HepG2 (cell line): ENCODE results near the gene METRNL. TPM values are rescaled to one million over a fixed set of nuclear protein-coding genes. Genes with fewer than 3 reads are reported as not detected.

Experiments
- ATAC-seq: fragments of 200-7000 bp; cut with Tn5 transposase; 3 replicates; pipeline ENCODE4 v1.9.1; 2020; ENCODE audit warnings: mild to moderate bottlenecking, moderate library complexity
- BruUV-seq: library from RNA; stranded (reverse); fragments of 400-500 nt; replicated peaks from 2 replicates; lab custom pipeline; 2021; lab: Mats Ljungman, UMichigan
- CTCF ChIA-PET: fragments of 300-600 bp; formaldehyde crosslinking; extraction: SDS; loops from one replicate; lab custom pipeline; 2021; ENCODE audit warnings: low total read pairs, inconsistent platforms, low intra/inter-chr PET ratio; lab: Yijun Ruan, JAX
- POLR2A ChIA-PET: fragments of 350-600 bp; sonication (Branson Sonifier 250); formaldehyde crosslinking; loops from one replicate; lab custom pipeline; 2020; ENCODE audit warnings: antibody characterized with exemption, inconsistent platforms; lab: Yijun Ruan, JAX
- DNase-seq: peaks from one replicate; pipeline ENCODE4 v3.0.0-alpha.2; 2015; ENCODE audit warnings: low spot score
- FAIRE-seq: peaks from 3 replicates; lab custom pipeline; 2011; peaks lifted over from hg19 to GRCh38; lab: Jason Lieb, UNC
- H2AFZ ChIP-seq: one replicate; pipeline ENCODE4 v1.6.1; 2011; ENCODE audit warnings: low read length, inconsistent platforms
- H3K27ac ChIP-seq: fragments of 300-600 bp; 3 replicates; pipeline ENCODE4 v1.8.0; 2011; ENCODE audit warnings: mixed run types, mild to moderate bottlenecking, mixed read lengths, low read length, inconsistent platforms; ENCODE audit not compliant: insufficient read depth; ENCODE audit errors: extremely low read length
- H3K27me3 ChIP-seq, 2 experiments: fragments of 200-600 bp in 1 of 2; 2 replicates in 1 of 2; 3 replicates in 1 of 2; pipeline versions ENCODE4 v1.6.0 to v1.8.0; 2011; ENCODE audit warnings: low read length in 2 of 2, mild to moderate bottlenecking in 2 of 2, moderate library complexity in 2 of 2, inconsistent platforms in 1 of 2; ENCODE audit not compliant: insufficient read depth in 2 of 2, control insufficient read depth in 1 of 2
- H3K36me3 ChIP-seq, 2 experiments: fragments of 200-600 bp in 1 of 2; replicated peaks in 1 of 2; 2 replicates in 1 of 2; 3 replicates in 1 of 2; pipeline versions ENCODE4 v1.5.1 to v1.8.0; 2011; ENCODE audit warnings: low read length in 2 of 2, inconsistent platforms in 1 of 2; ENCODE audit not compliant: insufficient read depth in 2 of 2, control insufficient read depth in 1 of 2
- H3K4me1 ChIP-seq: 2 replicates; pipeline ENCODE4 v1.5.1; 2012; ENCODE audit warnings: low read length, inconsistent platforms; ENCODE audit not compliant: insufficient read depth
- H3K4me2 ChIP-seq: 2 replicates; pipeline ENCODE4 v1.6.0; 2011; ENCODE audit warnings: low read depth, low read length, inconsistent platforms
- H3K4me3 ChIP-seq, 3 experiments: fragments of 200-600 bp in 1 of 3; sonication (generic), shearing (Covaris generic) in 1 of 3; replicated peaks in 1 of 3; 2 replicates each; pipeline ENCODE4 v1.5.1; 2011 to 2016; ENCODE audit warnings: low read length in 3 of 3, inconsistent platforms in 2 of 3, low read depth in 2 of 3, mild to moderate bottlenecking in 2 of 3, control low read depth in 1 of 3, mixed read lengths in 1 of 3; ENCODE audit not compliant: insufficient read depth in 1 of 3
- H3K79me2 ChIP-seq: one replicate; pipeline ENCODE4 v1.6.1; 2011; ENCODE audit warnings: low read length, inconsistent platforms; ENCODE audit not compliant: insufficient read depth
- H3K9ac ChIP-seq: 2 replicates; pipeline ENCODE4 v1.6.0; 2011; ENCODE audit warnings: mild to moderate bottlenecking, low read depth, low read length, inconsistent platforms; ENCODE audit not compliant: insufficient read depth
- H3K9me3 ChIP-seq: 2 replicates; pipeline ENCODE4 v1.5.1; 2012; ENCODE audit warnings: mild to moderate bottlenecking, low read length
- H4K20me1 ChIP-seq: 2 replicates; pipeline ENCODE4 v1.6.0; 2011; ENCODE audit warnings: inconsistent platforms, mild to moderate bottlenecking, low read length, moderate library complexity; ENCODE audit not compliant: insufficient read depth
- CBX2 ChIP-seq, 2 experiments: fragments of 200-600 bp in 1 of 2; sonication (generic); formaldehyde crosslinking in 1 of 2; IDR thresholded peaks; 2 replicates each; pipeline versions ENCODE4 v1.7.0 to v1.8.1; 2018 to 2022; ENCODE audit warnings: low read depth in 2 of 2, low read length in 1 of 2, mild to moderate bottlenecking in 1 of 2, missing genetic modification reagents in 1 of 2
- HNRNPL ChIP-seq: fragments of 200-400 bp; formaldehyde crosslinking; IDR thresholded peaks from 2 replicates; pipeline ENCODE4 v1.6.1; 2017; ENCODE audit warnings: mild to moderate bottlenecking, low read depth, low read length
- NFE2 ChIP-seq: sonication (generic); formaldehyde crosslinking; IDR thresholded peaks from 2 replicates; pipeline ENCODE4 v1.4.0; 2020; ENCODE audit warnings: missing genetic modification reagents
- PTBP1 ChIP-seq: fragments of 200-400 bp; formaldehyde crosslinking; IDR thresholded peaks from 2 replicates; pipeline ENCODE4 v1.6.1; 2018; ENCODE audit warnings: low read length, low read depth; ENCODE audit not compliant: poor library complexity, severe bottlenecking
- TRAFD1 ChIP-seq: sonication (generic); formaldehyde crosslinking; IDR thresholded peaks from 2 replicates; pipeline ENCODE4 v1.5.1; 2020; ENCODE audit warnings: missing genetic modification reagents, mild to moderate bottlenecking, borderline replicate concordance
- ZNF570 ChIP-seq: sonication (generic); formaldehyde crosslinking; IDR thresholded peaks from 2 replicates; pipeline ENCODE4 v1.4.0; 2020; ENCODE audit warnings: mild to moderate bottlenecking, missing genetic modification reagents, borderline replicate concordance
- ZNF572 ChIP-seq: sonication (generic); formaldehyde crosslinking; IDR thresholded peaks from 2 replicates; pipeline ENCODE4 v1.5.1; 2020; ENCODE audit warnings: mild to moderate bottlenecking, missing genetic modification reagents
- WGBS: methylation state at CpG from one replicate; pipeline ENCODE4 v1.1.6; 2017; ENCODE audit warnings: low lambda C conversion rate; 5-methylcytosine and 5-hydroxymethylcytosine counted together
- in situ Hi-C: cut with HindIII; loops from 2 replicates; pipeline ENCODE4 v1.10.0; 2017; ENCODE audit warnings: low pct_unique_long_range_greater_than_20kb; ENCODE audit not compliant: extremely low pct_ligation_motif_present
- intact Hi-C: fragments of 100-400 bp; cut with micrococcal nuclease; formaldehyde crosslinking; loops from one replicate; pipeline ENCODE4 v1.10.0; 2022; ENCODE audit not compliant: unreplicated experiment
- polyA plus RNA-seq, 8 experiments: library from polyadenylated mRNA; depleted of rRNA in 3 of 8; stranded (reverse) in 7 of 8; unstranded in 1 of 8; fragments of >200 nt; fragmentation: Illumina TruSeq in 4 of 8; extraction: Trizol in 4 of 8; gene quantifications; 2 replicates each; pipeline versions ENCODE4 v1.2.1 to v1.2.3, GENCODE V29; 2011 to 2016; ENCODE audit warnings: low read depth in 4 of 8, missing spikeins in 1 of 8, mixed read lengths in 1 of 8; ENCODE audit not compliant: insufficient read depth in 1 of 8
- total RNA-seq, 5 experiments: library from RNA; depleted of rRNA; stranded (reverse); fragments of >200 nt; fragmentation: Illumina TruSeq; extraction: Trizol; gene quantifications; 2 replicates each; pipeline ENCODE4 v1.2.3, GENCODE V29; 2016; ENCODE audit warnings: low read depth in 1 of 5
- TF ChIP-seq, protein P1 (sequence below): sonication (generic); formaldehyde crosslinking; IDR thresholded peaks from 2 replicates; pipeline ENCODE4 v1.8.0; 2022; ENCODE audit warnings: mild to moderate bottlenecking, missing genetic modification reagents; ENCODE audit not compliant: insufficient replicate concordance
- TF ChIP-seq, protein P2 (sequence below): sonication (generic); IDR thresholded peaks from 2 replicates; pipeline ENCODE4 v1.6.1; 2016; ENCODE audit warnings: low read depth, borderline replicate concordance
- TF ChIP-seq, protein P3 (sequence below): sonication (generic); formaldehyde crosslinking; IDR thresholded peaks from 2 replicates; pipeline ENCODE4 v1.4.0; 2020; ENCODE audit warnings: missing genetic modification reagents

Gene METRNL
- total and polyA plus RNA-seq, 2 of the 13 experiments (the other 11 are each of a cell fraction or from before 2014, with no cell fraction given) = 0.66 to 0.84 TPM

DNA sequence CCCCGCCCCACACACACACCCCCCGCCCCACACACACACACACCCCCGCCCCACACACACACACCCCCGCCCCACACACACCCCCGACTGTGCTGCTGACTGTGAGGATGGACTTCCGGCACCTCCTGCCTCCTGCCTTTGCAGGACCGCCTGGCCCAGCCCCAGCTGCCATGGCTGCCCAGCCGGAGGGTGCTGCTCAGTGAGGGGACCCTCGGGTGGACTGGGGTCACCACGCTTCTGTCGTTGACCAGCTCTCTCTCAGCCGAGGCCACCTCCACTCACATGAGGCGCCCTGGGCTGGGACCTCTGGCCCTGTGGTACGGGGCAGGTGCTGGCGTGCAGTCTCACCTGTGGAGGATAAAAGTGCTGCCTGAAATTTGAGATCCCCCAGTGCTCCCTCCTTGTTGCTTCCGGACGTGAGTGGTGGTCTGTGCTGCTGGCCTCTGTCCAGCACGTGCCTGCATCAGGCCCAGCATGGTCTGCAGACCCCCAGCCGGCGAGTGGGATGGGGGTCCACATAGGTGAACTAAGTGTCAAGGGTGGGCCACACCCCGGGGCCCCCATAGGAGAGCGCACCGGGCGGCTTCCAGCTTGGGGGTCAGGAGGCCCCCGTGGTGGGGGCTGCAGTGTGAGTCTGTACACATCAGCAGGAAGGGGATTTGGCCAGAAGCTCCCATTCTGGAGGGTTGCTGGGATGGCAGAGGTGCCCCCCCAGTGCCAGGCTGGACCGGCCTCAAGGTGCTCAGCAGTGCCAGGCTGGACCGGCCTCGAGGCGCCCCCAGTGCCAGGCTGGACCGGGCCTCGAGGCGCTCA is 11.2 kb downstream of the METRNL start (continued):
- TF ChIP-seq, protein P1, sequence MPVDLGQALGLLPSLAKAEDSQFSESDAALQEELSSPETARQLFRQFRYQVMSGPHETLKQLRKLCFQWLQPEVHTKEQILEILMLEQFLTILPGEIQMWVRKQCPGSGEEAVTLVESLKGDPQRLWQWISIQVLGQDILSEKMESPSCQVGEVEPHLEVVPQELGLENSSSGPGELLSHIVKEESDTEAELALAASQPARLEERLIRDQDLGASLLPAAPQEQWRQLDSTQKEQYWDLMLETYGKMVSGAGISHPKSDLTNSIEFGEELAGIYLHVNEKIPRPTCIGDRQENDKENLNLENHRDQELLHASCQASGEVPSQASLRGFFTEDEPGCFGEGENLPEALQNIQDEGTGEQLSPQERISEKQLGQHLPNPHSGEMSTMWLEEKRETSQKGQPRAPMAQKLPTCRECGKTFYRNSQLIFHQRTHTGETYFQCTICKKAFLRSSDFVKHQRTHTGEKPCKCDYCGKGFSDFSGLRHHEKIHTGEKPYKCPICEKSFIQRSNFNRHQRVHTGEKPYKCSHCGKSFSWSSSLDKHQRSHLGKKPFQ (CRISPR knock-in tag) = no peak
- TF ChIP-seq HNRNPL = 0 out of 2 replicates have a peak, but pooled peaks have one; percentile 69

DNA sequence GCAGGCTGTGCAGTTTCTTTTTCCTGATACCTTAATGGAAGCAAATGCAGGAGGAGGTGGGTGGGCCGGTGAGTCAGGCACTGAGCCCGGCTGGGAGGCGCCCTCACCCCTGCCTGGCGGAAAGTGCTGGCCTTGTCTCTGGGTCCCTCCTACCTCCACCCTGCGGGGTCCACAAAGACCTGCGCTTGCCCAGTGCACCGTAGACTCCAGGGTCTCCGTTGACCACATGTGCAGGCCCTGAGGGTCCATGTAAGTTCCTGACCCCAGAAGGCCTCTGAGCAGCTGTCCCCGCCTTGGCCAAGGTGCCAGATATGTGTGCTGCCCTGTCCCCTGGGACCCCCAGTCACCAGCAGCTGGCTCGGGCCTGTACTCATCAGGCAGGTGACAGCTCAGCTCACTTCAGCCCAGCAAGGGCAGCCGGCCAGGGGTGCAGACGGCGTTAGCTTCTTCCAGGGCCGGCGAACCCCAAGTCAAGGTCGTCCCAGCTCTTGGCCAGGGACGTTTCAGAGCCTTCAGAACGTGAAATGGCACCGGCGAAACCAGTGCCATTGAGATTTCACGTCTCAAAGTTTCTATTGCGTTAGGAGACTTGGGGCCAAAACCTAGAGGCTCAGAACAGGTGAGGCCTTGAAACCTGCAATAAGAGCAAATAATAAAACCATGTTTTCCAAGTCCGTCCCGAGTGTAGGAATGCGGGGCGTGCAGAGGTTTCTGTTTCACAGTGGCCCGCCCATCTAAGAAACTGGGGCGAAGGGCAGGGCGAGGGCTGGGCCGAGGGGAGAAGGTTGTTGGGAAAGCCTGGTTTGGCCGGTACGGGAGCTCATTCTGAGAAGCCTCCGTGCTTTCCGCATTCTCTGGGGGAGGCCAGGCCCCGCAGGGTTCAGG is 12.1 kb downstream of the METRNL start:
- intact Hi-C loops (no loop called here), in situ Hi-C loops (no loop called here)
- FAIRE-seq = no peak
- Histone ChIP-seq H4K20me1 (peaks cover 4% of the 10 kb centered on the region; the same call in 1 of the 2 replicates), H3K27ac (no peak overlapping the region), H3K4me2 (peak overlapping the region; percentile 58), H3K4me1 (peaks cover 16% of the 10 kb centered on the region), H3K9ac (no peak overlapping the region; the same call in 1 of the 2 replicates), H3K79me2 (no peaks in the 10 kb centered on the region), H3K9me3 (no peaks in the 10 kb centered on the region), H3K4me3 (peak overlapping the region in 1 of 3 experiments; percentile 20; a peak in 1 of 6 replicates), H3K36me3 (no peaks in the 10 kb centered on the region), H3K27me3 (peaks cover 10 to 43% of the 10 kb centered on the region in 2 experiments; a peak in 4 of 5 replicates), H2AFZ (no peak overlapping the region)
- DNase-seq = peak; percentile 46
- peak; percentile 46 for ATAC-seq
- BruUV-seq = no TSS peak
- CTCF ChIA-PET = no interaction called here
- 15% methylated on average over 22 of the region's 35 CpGs for WGBS
- POLR2A ChIA-PET = no interaction called here
- no peak for TF ChIP-seq ZNF570 (CRISPR knock-in tag)
- TF ChIP-seq, protein P2, sequence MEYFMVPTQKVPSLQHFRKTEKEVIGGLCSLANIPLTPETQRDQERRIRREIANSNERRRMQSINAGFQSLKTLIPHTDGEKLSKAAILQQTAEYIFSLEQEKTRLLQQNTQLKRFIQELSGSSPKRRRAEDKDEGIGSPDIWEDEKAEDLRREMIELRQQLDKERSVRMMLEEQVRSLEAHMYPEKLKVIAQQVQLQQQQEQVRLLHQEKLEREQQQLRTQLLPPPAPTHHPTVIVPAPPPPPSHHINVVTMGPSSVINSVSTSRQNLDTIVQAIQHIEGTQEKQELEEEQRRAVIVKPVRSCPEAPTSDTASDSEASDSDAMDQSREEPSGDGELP = no peak
- TF ChIP-seq, protein P3, sequence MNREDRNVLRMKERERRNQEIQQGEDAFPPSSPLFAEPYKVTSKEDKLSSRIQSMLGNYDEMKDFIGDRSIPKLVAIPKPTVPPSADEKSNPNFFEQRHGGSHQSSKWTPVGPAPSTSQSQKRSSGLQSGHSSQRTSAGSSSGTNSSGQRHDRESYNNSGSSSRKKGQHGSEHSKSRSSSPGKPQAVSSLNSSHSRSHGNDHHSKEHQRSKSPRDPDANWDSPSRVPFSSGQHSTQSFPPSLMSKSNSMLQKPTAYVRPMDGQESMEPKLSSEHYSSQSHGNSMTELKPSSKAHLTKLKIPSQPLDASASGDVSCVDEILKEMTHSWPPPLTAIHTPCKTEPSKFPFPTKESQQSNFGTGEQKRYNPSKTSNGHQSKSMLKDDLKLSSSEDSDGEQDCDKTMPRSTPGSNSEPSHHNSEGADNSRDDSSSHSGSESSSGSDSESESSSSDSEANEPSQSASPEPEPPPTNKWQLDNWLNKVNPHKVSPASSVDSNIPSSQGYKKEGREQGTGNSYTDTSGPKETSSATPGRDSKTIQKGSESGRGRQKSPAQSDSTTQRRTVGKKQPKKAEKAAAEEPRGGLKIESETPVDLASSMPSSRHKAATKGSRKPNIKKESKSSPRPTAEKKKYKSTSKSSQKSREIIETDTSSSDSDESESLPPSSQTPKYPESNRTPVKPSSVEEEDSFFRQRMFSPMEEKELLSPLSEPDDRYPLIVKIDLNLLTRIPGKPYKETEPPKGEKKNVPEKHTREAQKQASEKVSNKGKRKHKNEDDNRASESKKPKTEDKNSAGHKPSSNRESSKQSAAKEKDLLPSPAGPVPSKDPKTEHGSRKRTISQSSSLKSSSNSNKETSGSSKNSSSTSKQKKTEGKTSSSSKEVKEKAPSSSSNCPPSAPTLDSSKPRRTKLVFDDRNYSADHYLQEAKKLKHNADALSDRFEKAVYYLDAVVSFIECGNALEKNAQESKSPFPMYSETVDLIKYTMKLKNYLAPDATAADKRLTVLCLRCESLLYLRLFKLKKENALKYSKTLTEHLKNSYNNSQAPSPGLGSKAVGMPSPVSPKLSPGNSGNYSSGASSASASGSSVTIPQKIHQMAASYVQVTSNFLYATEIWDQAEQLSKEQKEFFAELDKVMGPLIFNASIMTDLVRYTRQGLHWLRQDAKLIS = no peak
- TF ChIP-seq PTBP1 = no peak
- TF ChIP-seq NFE2 (CRISPR knock-in tag) = no peak
- no peak for TF ChIP-seq TRAFD1 (CRISPR knock-in tag)
- no peak for TF ChIP-seq CBX2 (IDR thresholded peaks at IDR 0.05; ENCODE audit: low read depth, low read length)
- no peak for TF ChIP-seq CBX2 (CRISPR knock-in tag; IDR thresholded peaks at IDR 0.05; ENCODE audit: low read depth)
- TF ChIP-seq ZNF572 (CRISPR knock-in tag) = no peak
